IPS-20b (cell line): ENCODE data around the gene FRMPD2.
"Not testable (repeated sequence)": the region's sequence is repeated elsewhere in the genome, so short reads cannot be mapped to it uniquely, and the experiment has no call there.

ENCODE experiments used
- H3K27ac ChIP-seq: one replicate; pipeline ENCODE4 v1.5.1; 2013; ENCODE audit warnings: low read length
- H3K27me3 ChIP-seq: 2 replicates; pipeline ENCODE4 v1.6.1; 2013; ENCODE audit warnings: mild to moderate bottlenecking, low read length, inconsistent platforms; ENCODE audit not compliant: insufficient read depth
- H3K36me3 ChIP-seq: 2 replicates; pipeline ENCODE4 v1.6.1; 2013; ENCODE audit warnings: low read depth, mild to moderate bottlenecking, inconsistent platforms, low read length, moderate library complexity; ENCODE audit not compliant: insufficient read depth
- H3K4me1 ChIP-seq: 2 replicates; pipeline ENCODE4 v1.6.1; 2013; ENCODE audit warnings: mild to moderate bottlenecking, control low read depth, inconsistent platforms, low read length, moderate library complexity; ENCODE audit not compliant: insufficient read depth
- H3K4me3 ChIP-seq: 2 replicates; pipeline ENCODE4 v1.5.1; 2013; ENCODE audit warnings: mild to moderate bottlenecking, low read length, inconsistent platforms
- H3K9ac ChIP-seq: 2 replicates; pipeline ENCODE4 v1.6.1; 2013; ENCODE audit warnings: low read depth, mild to moderate bottlenecking, inconsistent platforms, low read length, moderate library complexity
- H3K9me3 ChIP-seq: 2 replicates; pipeline ENCODE4 v1.6.1; 2013; ENCODE audit warnings: mild to moderate bottlenecking, low read depth, low read length, inconsistent platforms; ENCODE audit not compliant: insufficient read depth

The FRMPD2 gene

DNA sequence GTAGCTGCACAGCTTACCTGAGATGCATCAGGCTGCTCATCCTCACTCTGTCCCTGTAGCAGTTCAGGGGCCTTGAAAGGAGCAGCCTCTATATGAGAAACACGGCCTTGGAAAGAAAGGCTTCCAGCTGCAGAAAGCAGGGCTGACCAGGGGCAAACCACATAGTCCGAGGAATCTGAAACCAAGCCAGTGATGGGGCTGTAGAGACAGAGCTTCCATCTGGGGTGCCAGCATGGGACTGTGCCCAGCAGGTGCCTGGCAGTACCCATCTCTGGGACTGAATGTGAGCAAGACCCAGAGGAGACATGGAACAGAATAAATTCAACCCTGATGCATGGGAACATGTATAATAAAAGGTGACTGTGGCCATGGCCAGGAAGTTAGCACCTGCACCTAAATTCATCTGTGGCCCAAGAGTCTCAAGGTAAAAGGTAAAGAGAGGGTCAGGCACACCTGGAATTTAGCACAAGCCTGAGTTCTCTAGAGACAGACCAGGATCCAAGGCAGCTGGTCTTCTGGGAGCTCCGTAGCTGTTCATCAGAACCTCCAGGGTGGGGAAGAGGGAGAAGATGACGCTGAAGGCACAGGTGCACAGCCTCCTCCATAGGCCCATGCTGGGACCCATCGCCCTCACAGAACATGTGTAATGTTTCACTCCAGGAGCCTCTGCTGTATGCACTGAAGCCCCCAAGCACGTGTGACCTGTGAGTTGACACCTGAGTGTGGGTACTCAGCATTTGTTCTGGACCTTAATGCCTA is 25.3 kb downstream of the FRMPD2 start:
- Histone ChIP-seq H3K4me1 (peaks cover 9% of the 10 kb centered on the region; the same call in 1 of the 2 replicates), H3K9me3 (no peaks in the 10 kb centered on the region), H3K27me3 (no peaks in the 10 kb centered on the region), H3K9ac (no peak overlapping the region), H3K4me3 (no peak overlapping the region), H3K36me3 (no peaks in the 10 kb centered on the region), H3K27ac (no peak overlapping the region)

GRCh38 chr10:48248462-48248861 is 26.0 kb downstream of the FRMPD2 start:
- no peak overlapping the region for H3K9ac ChIP-seq
- peaks cover 9% of the 10 kb centered on the region; the same call in 1 of the 2 replicates for H3K4me1 ChIP-seq
- no peak overlapping the region for H3K27ac ChIP-seq
- H3K36me3 ChIP-seq: no peaks in the 10 kb centered on the region
- H3K9me3 ChIP-seq: no peaks in the 10 kb centered on the region
- H3K27me3 ChIP-seq: no peaks in the 10 kb centered on the region
- no peak overlapping the region for H3K4me3 ChIP-seq

DNA sequence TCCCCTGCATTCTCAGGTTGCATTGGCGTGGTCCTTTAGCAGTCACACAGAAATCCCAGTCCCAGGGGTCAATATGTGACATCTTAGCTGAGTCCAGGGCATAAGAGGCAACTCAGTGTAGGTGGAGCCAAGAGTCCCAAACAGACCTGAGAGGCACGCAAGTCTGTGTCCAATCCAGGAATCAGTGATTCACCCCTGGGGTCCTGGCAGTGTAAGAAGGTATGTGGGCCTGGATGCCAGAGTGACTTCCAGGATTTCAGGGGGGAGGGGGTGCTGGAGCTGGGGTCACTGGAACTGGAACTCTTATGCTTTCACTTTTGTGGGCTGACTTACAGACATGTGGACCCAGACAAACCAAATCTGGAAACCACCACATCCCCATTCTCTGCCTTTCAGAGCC is 26.8 kb downstream of the FRMPD2 start:
- Histone ChIP-seq H3K4me1 (peaks cover 9% of the 10 kb centered on the region; the same call in 1 of the 2 replicates), H3K4me3 (no peak overlapping the region), H3K27ac (no peak overlapping the region), H3K9me3 (no peaks in the 10 kb centered on the region), H3K36me3 (no peaks in the 10 kb centered on the region), H3K27me3 (no peaks in the 10 kb centered on the region), H3K9ac (no peak overlapping the region)

GRCh38 chr10:48246501-48246900 is 28.0 kb downstream of the FRMPD2 start:
- H3K9ac ChIP-seq: no peak overlapping the region
- H3K4me1 ChIP-seq: peaks cover 2% of the 10 kb centered on the region; the same call in 1 of the 2 replicates
- H3K27me3 ChIP-seq: no peaks in the 10 kb centered on the region
- H3K36me3 ChIP-seq: no peaks in the 10 kb centered on the region
- H3K27ac ChIP-seq: no peak overlapping the region
- no peaks in the 10 kb centered on the region for H3K9me3 ChIP-seq
- no peak overlapping the region for H3K4me3 ChIP-seq

DNA sequence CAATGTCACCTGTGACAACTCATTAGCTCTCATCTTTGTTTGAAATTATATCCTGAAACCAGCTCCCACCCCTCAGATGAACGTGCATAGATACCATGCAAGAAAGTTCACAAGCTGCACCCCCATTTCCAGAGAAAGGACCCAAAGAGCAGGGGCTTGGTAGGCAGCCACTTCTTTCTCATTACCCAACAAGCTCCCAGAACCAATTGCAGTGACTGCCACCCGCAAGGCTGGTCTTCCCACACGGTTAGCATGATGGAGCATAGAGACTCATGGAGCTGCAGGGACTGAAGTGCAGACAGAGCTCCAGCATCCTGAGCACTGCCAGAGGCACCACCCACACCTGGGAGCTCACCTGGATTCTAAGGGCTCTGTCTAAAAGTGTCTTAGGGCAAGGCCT is 28.5 kb downstream of the FRMPD2 start:
- H3K9ac ChIP-seq: no peak overlapping the region
- no peaks in the 10 kb centered on the region for H3K36me3 ChIP-seq
- no peaks in the 10 kb centered on the region for H3K4me1 ChIP-seq
- no peak overlapping the region for H3K4me3 ChIP-seq
- H3K27ac ChIP-seq: no peak overlapping the region
- no peaks in the 10 kb centered on the region for H3K9me3 ChIP-seq
- no peaks in the 10 kb centered on the region for H3K27me3 ChIP-seq

DNA sequence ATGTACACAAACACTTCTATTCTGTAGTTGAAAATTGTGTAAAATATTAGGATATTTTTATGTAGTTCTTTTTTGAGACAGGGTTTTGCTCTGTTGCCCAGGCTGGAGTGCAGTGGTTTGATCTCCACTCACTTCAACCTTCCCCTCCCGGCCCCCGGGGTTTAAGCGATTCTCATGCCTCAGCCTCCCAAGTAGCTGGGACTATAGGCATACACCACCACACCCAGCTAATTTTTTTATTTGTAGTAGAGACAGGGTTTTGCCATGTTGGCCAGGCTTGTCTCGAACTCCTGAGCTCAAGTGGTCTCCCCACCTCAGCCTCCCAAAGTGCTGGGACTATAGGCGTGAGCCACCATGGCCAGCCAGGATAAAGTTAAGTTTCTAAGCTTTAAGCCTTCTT is 30.6 kb downstream of the FRMPD2 start:
- H3K9ac ChIP-seq, H3K27me3 ChIP-seq, H3K4me3 ChIP-seq: not testable (repeated sequence)

DNA sequence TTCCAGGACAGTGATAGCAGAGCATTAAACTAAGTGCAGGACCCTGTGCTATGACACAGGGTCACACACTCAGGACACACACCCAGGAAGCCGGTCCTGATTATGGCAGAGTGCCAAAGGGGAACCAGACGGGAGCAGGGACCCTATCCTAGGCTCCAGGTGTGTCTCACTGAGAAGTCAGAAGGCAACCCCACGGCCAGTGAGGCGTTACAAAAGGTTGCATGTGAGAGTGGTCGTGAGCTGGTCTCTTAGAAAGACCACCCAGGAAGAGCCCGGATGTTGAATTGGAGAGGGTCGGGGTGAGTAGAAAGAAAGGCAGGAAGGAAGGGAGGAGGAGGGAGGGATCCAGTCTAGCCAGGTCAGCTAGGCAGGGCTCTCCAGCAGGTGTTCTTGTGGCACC is 31.0 kb downstream of the FRMPD2 start:
- Histone ChIP-seq H3K4me1 (no peaks in the 10 kb centered on the region), H3K9ac (no peak overlapping the region), H3K9me3 (no peaks in the 10 kb centered on the region), H3K27ac (no peak overlapping the region), H3K36me3 (no peaks in the 10 kb centered on the region), H3K4me3 (no peak overlapping the region), H3K27me3 (no peaks in the 10 kb centered on the region)

More for the DNA sequence above, 30.6 kb downstream of the FRMPD2 start:
- not testable (repeated sequence) for H3K27ac ChIP-seq, H3K4me1 ChIP-seq, H3K9me3 ChIP-seq, H3K36me3 ChIP-seq

- Histone ChIP-seq H3K27ac (no peak overlapping the region), H3K4me3 (no peak overlapping the region), H3K4me1 (no peaks in the 10 kb centered on the region), H3K27me3 (no peaks in the 10 kb centered on the region), H3K36me3 (no peaks in the 10 kb centered on the region), H3K9me3 (no peaks in the 10 kb centered on the region), H3K9ac (no peak overlapping the region)
These were observed 32.2 kb downstream of the FRMPD2 start for GRCh38 chr10:48242171-48242904.

GRCh38 chr10:48241332-48241731 is 33.2 kb downstream of the FRMPD2 start:
- Histone ChIP-seq H3K9ac (no peak overlapping the region), H3K36me3 (no peaks in the 10 kb centered on the region), H3K27ac (no peak overlapping the region), H3K9me3 (no peaks in the 10 kb centered on the region), H3K4me1 (no peaks in the 10 kb centered on the region), H3K4me3 (no peak overlapping the region), H3K27me3 (no peaks in the 10 kb centered on the region)

- Histone ChIP-seq H3K4me3 (no peak overlapping the region), H3K4me1 (no peaks in the 10 kb centered on the region), H3K9me3 (no peaks in the 10 kb centered on the region), H3K36me3 (no peaks in the 10 kb centered on the region), H3K9ac (no peak overlapping the region), H3K27me3 (no peaks in the 10 kb centered on the region), H3K27ac (no peak overlapping the region)
These were observed 34.3 kb downstream of the FRMPD2 start for GRCh38 chr10:48240196-48240595.

DNA sequence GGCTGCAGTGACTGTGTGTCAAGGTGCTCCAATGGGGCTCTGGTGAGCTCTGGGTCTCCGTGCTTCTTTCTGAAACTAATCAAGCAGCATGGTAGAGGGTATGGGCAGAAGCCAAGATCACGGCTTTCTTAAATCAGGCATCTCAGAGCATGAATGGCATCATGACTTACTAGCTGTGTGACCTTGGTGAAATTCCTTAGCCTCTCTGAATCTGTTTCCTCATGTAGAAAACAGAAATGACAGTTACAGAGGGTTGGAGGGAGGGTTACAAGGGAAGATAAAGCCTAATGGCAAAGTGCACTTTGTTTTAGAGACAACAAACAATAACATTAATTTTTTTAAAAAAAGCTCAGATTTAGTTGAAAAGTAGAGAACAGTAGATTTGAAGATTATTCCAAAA is 34.9 kb downstream of the FRMPD2 start:
- H3K4me1 ChIP-seq: no peaks in the 10 kb centered on the region
- H3K27ac ChIP-seq: no peak overlapping the region
- no peaks in the 10 kb centered on the region for H3K27me3 ChIP-seq
- H3K9ac ChIP-seq: no peak overlapping the region
- no peaks in the 10 kb centered on the region for H3K36me3 ChIP-seq
- H3K9me3 ChIP-seq: no peaks in the 10 kb centered on the region
- H3K4me3 ChIP-seq: no peak overlapping the region
